A673 (cell line): ENCODE data around the gene CUBN.

Experiments
- CTCF ChIP-seq: fragments of 300-800, 200-600 bp; sonication (generic); conservative IDR thresholded peaks from 2 replicates; pipeline ENCODE4 v1.5.1; 2017; ENCODE audit warnings: low read depth, mild to moderate bottlenecking, antibody characterized with exemption, low read length, moderate library complexity, mixed read lengths
- EZH2 ChIP-seq: fragments of 200-600 bp; sonication (generic); IDR thresholded peaks from 2 replicates; pipeline ENCODE4 v1.6.1; 2017; ENCODE audit warnings: borderline replicate concordance, low read depth, mild to moderate bottlenecking, mixed read lengths, antibody characterized with exemption, low read length; ENCODE audit not compliant: poor library complexity, severe bottlenecking

GRCh38 chr10:17053513-17053912 lies 76.1 kb downstream of the CUBN start:
- TF ChIP-seq CTCF (no peak), EZH2 (no peak)
